ENCODE measurements around the gene CEP41. TPM values are rescaled to one million over a fixed set of nuclear protein-coding genes. Genes with fewer than 3 reads are reported as not detected.

The CEP41 gene
- total and polyA plus RNA-seq, 2 experiments from 2014 or later: 5.5 to 17.2 TPM

GRCh38 chr7:130384371-130384801 is 56.4 kb downstream of the CEP41 start:
- H3K36me3 ChIP-seq (replicated peaks; ENCODE audit: insufficient read depth, low read depth): no peaks in the 10 kb centered on the region
- no peaks in the 10 kb centered on the region for H3K9me2 ChIP-seq (replicated peaks; ENCODE audit: insufficient read depth)
- H2AFZ ChIP-seq: no peak overlapping the region
- H4K20me1 ChIP-seq (ENCODE audit: insufficient read depth, poor library complexity, severe bottlenecking): no peaks in the 10 kb centered on the region
- H3K9me3 ChIP-seq (ENCODE audit: low read depth): no peaks in the 10 kb centered on the region
- no peaks in the 10 kb centered on the region for H3K79me2 ChIP-seq
- H3K4me1 ChIP-seq (ENCODE audit: insufficient read depth): peaks cover 11% of the 10 kb centered on the region
- TF ChIP-seq EZH2phosphoT487 (IDR thresholded peaks at IDR 0.05; ENCODE audit: low read depth, severe bottlenecking, unreplicated experiment): no peak
- TF ChIP-seq EZH2 (IDR thresholded peaks at IDR 0.05; ENCODE audit: borderline replicate concordance): no peak
- TF ChIP-seq CTCF (IDR thresholded peaks at IDR 0.05; ENCODE audit: poor library complexity): no peak
- DNase-seq (ENCODE audit: low spot score): no peak
- no peak overlapping the region for H3K4me2 ChIP-seq
- no peak overlapping the region for H3K27ac ChIP-seq
- WGBS (ENCODE audit: low lambda C conversion rate, missing lambda C conversion rate): 94% methylated on average over 7 of the region's 10 CpGs
- H3K27me3 ChIP-seq: no peaks in the 10 kb centered on the region
- H3K4me3 ChIP-seq: no peak overlapping the region

- H4K20me1 ChIP-seq (ENCODE audit: insufficient read depth, poor library complexity, severe bottlenecking): no peaks in the 10 kb centered on the region
- no peaks in the 10 kb centered on the region for H3K9me3 ChIP-seq (ENCODE audit: low read depth)
- H3K27me3 ChIP-seq: no peaks in the 10 kb centered on the region
- H3K79me2 ChIP-seq: no peaks in the 10 kb centered on the region
- WGBS (ENCODE audit: low lambda C conversion rate, missing lambda C conversion rate): 95% methylated on average over 18 of the region's 18 CpGs
- H3K4me1 ChIP-seq (ENCODE audit: insufficient read depth): peaks cover 11% of the 10 kb centered on the region
- H3K4me3 ChIP-seq: no peak overlapping the region
- no peaks in the 10 kb centered on the region for H3K36me3 ChIP-seq (replicated peaks; ENCODE audit: insufficient read depth, low read depth)
- no peak for TF ChIP-seq EZH2 (IDR thresholded peaks at IDR 0.05; ENCODE audit: borderline replicate concordance)
- no peak for TF ChIP-seq EZH2phosphoT487 (IDR thresholded peaks at IDR 0.05; ENCODE audit: low read depth, severe bottlenecking, unreplicated experiment)
- no peak for TF ChIP-seq CTCF (IDR thresholded peaks at IDR 0.05; ENCODE audit: poor library complexity)
- no peak for DNase-seq (ENCODE audit: low spot score)
- H3K27ac ChIP-seq: no peak overlapping the region
- no peaks in the 10 kb centered on the region for H3K9me2 ChIP-seq (replicated peaks; ENCODE audit: insufficient read depth)
- H3K4me2 ChIP-seq: no peak overlapping the region
- H2AFZ ChIP-seq: no peak overlapping the region
Observed at GRCh38 chr7:130383187-130383980, 57.4 kb downstream of the CEP41 start.

GRCh38 chr7:130381468-130382312 is 59.1 kb downstream of the CEP41 start:
- TF ChIP-seq EZH2 (IDR thresholded peaks at IDR 0.05; ENCODE audit: borderline replicate concordance) (no peak), CTCF (IDR thresholded peaks at IDR 0.05; ENCODE audit: poor library complexity) (no peak), EZH2phosphoT487 (IDR thresholded peaks at IDR 0.05; ENCODE audit: low read depth, severe bottlenecking, unreplicated experiment) (no peak)
- no peaks in the 10 kb centered on the region for H3K79me2 ChIP-seq
- H3K36me3 ChIP-seq (replicated peaks; ENCODE audit: insufficient read depth, low read depth): no peaks in the 10 kb centered on the region
- no peaks in the 10 kb centered on the region for H3K9me2 ChIP-seq (replicated peaks; ENCODE audit: insufficient read depth)
- H3K4me2 ChIP-seq: no peak overlapping the region
- H3K4me3 ChIP-seq: no peak overlapping the region
- H2AFZ ChIP-seq: no peak overlapping the region
- 95% methylated on average over 41 of the region's 41 CpGs for WGBS (ENCODE audit: low lambda C conversion rate, missing lambda C conversion rate)
- H4K20me1 ChIP-seq (ENCODE audit: insufficient read depth, poor library complexity, severe bottlenecking): no peaks in the 10 kb centered on the region
- no peaks in the 10 kb centered on the region for H3K27me3 ChIP-seq
- H3K4me1 ChIP-seq (ENCODE audit: insufficient read depth): peaks cover 11% of the 10 kb centered on the region
- no peak overlapping the region for H3K27ac ChIP-seq
- H3K9me3 ChIP-seq (ENCODE audit: low read depth): no peaks in the 10 kb centered on the region
- no peak for DNase-seq (ENCODE audit: low spot score)

Measured in hepatocyte (in vitro differentiated cells).